GM12878 (cell line): Measurements from ENCODE around the gene ARL14EP. TPM values are rescaled to one million over a fixed set of nuclear protein-coding genes. Genes with fewer than 3 reads are reported as not detected.

Experiments
- ATAC-seq: fragments of 200-7000 bp; cut with Tn5 transposase; 3 replicates; pipeline ENCODE4 v1.9.1; 2020; ENCODE audit warnings: mild to moderate bottlenecking, moderate library complexity
- BruUV-seq: library from RNA; stranded (reverse); fragments of 400-500 nt; replicated peaks from 2 replicates; lab custom pipeline; 2021; lab: Mats Ljungman, UMichigan
- CTCF ChIA-PET: fragments of 300-600 bp; sonication (Branson Sonifier 250); formaldehyde crosslinking; extraction: SDS; loops from one replicate; lab custom pipeline; 2021; ENCODE audit warnings: inconsistent platforms; lab: Yijun Ruan, JAX
- POLR2A ChIA-PET: fragments of 350-600 bp; formaldehyde crosslinking; extraction: SDS; loops from one replicate; lab custom pipeline; 2021; ENCODE audit warnings: inconsistent platforms; lab: Charles Lee
- RAD21 ChIA-PET: fragments of 300-600 bp; sonication (Branson Sonifier 250); formaldehyde crosslinking; loops from one replicate; lab custom pipeline; 2023; ENCODE audit warnings: antibody characterized with exemption; ENCODE audit not compliant: unreplicated experiment; lab: Charles Lee
- SMC1A ChIA-PET: fragments of 300-600 bp; sonication (Branson Sonifier 250); formaldehyde crosslinking; loops from one replicate; lab custom pipeline; 2023; ENCODE audit not compliant: unreplicated experiment, uncharacterized antibody; lab: Charles Lee
- DNase-seq: peaks from one replicate; pipeline ENCODE4 v3.0.0-alpha.2; 2011; ENCODE audit warnings: low read depth, low spot score
- FAIRE-seq: peaks from 3 replicates; lab custom pipeline; 2011; peaks lifted over from hg19 to GRCh38; lab: Jason Lieb, UNC
- H2AFZ ChIP-seq: 2 replicates; pipeline ENCODE4 v1.6.0; 2011; ENCODE audit warnings: low read depth, low read length, control low read depth; ENCODE audit not compliant: control insufficient read depth
- H3K27ac ChIP-seq: 2 replicates; pipeline ENCODE4 v1.5.1; 2011; ENCODE audit warnings: control low read depth; ENCODE audit not compliant: control insufficient read depth, insufficient read depth
- H3K27me3 ChIP-seq, 2 experiments: replicated peaks in 1 of 2; 2 replicates each; pipeline versions ENCODE4 v1.6.0 to v1.6.1; 2011; ENCODE audit warnings: low read length in 1 of 2; ENCODE audit not compliant: control insufficient read depth in 2 of 2, insufficient read depth in 2 of 2
- H3K36me3 ChIP-seq, 2 experiments: 2 replicates each; pipeline ENCODE4 v1.5.1; 2011; ENCODE audit warnings: low read length in 1 of 2; ENCODE audit not compliant: control insufficient read depth in 2 of 2, insufficient read depth in 2 of 2
- H3K4me1 ChIP-seq: 2 replicates; pipeline ENCODE4 v1.6.1; 2011; ENCODE audit warnings: mild to moderate bottlenecking, low read length, moderate library complexity, mixed read lengths; ENCODE audit not compliant: control insufficient read depth, insufficient read depth
- H3K4me2 ChIP-seq: 2 replicates; pipeline ENCODE4 v1.6.0; 2011; ENCODE audit warnings: control low read depth; ENCODE audit not compliant: control insufficient read depth, insufficient read depth
- H3K4me3 ChIP-seq: fragments of 200-600 bp; sonication (generic); 2 replicates; pipeline ENCODE4 v1.5.1; 2016
- H3K79me2 ChIP-seq: 2 replicates; pipeline ENCODE4 v1.6.0; 2011; ENCODE audit warnings: low read length; ENCODE audit not compliant: control insufficient read depth, insufficient read depth
- H3K9ac ChIP-seq: 2 replicates; pipeline ENCODE4 v1.8.0; 2011; ENCODE audit warnings: low read length, control low read depth, mixed read lengths; ENCODE audit not compliant: control insufficient read depth, insufficient read depth
- H3K9me3 ChIP-seq: replicated peaks from 3 replicates; pipeline ENCODE4 v1.5.1; 2011; ENCODE audit warnings: mild to moderate bottlenecking, low read length; ENCODE audit not compliant: control insufficient read depth, insufficient read depth
- H4K20me1 ChIP-seq: 2 replicates; pipeline ENCODE4 v1.6.0; 2011; ENCODE audit not compliant: control insufficient read depth, insufficient read depth
- CBX3 ChIP-seq: fragments of 200-600 bp; sonication (generic); IDR thresholded peaks from 2 replicates; pipeline ENCODE4 v1.6.1; 2016; ENCODE audit warnings: low read depth, borderline replicate concordance
- HDGF ChIP-seq: fragments of 450-650 bp; IDR thresholded peaks from 2 replicates; pipeline ENCODE4 v1.6.1; 2016; ENCODE audit warnings: antibody characterized with exemption
- IRF4 ChIP-seq: IDR thresholded peaks from 2 replicates; pipeline ENCODE4 v1.6.1; 2011; ENCODE audit warnings: low read depth, low read length
- JUND ChIP-seq: IDR thresholded peaks from 2 replicates; pipeline ENCODE4 v1.6.1; 2012; ENCODE audit warnings: low read depth, mild to moderate bottlenecking, low read length, improper control_type of control experiment, moderate library complexity
- NFXL1 ChIP-seq: fragments of 450-650 bp; IDR thresholded peaks from 2 replicates; pipeline ENCODE4 v1.6.1; 2017; ENCODE audit warnings: antibody characterized with exemption, mild to moderate bottlenecking, borderline replicate concordance
- RBBP5 ChIP-seq: fragments of 200-600 bp; sonication (generic); conservative IDR thresholded peaks from 2 replicates; pipeline ENCODE4 v1.6.1; 2016
- STAT1 ChIP-seq: fragments of 450-650 bp; conservative IDR thresholded peaks from 2 replicates; pipeline ENCODE4 v1.6.1; 2014; ENCODE audit warnings: antibody characterized with exemption, mild to moderate bottlenecking
- TARDBP ChIP-seq: IDR thresholded peaks from 2 replicates; pipeline ENCODE4 v1.6.1; 2016; ENCODE audit warnings: borderline replicate concordance
- TBL1XR1 ChIP-seq: IDR thresholded peaks from 2 replicates; pipeline ENCODE4 v1.6.1; 2012; ENCODE audit warnings: low read depth, low read length, improper control_type of control experiment
- WRNIP1 ChIP-seq: IDR thresholded peaks from 2 replicates; pipeline ENCODE4 v1.6.1; 2011; ENCODE audit warnings: low read depth, low read length, improper control_type of control experiment, borderline replicate concordance
- ZSCAN29 ChIP-seq: fragments of 450-650 bp; IDR thresholded peaks from 2 replicates; pipeline ENCODE4 v1.6.1; 2017; ENCODE audit warnings: mild to moderate bottlenecking, moderate library complexity
- whole genome bisulfite sequencing: methylation state at CpG from one replicate; pipeline ENCODE4 v1.1.6; 2016; ENCODE audit warnings: low lambda C conversion rate; ENCODE audit not compliant: insufficient replicate concordance, insufficient coverage; ENCODE audit errors: missing lambda C conversion rate; 5-methylcytosine and 5-hydroxymethylcytosine counted together
- in situ Hi-C: fragments of 300-500 bp; cut with MboI; formaldehyde crosslinking; loops from 9 replicates; pipeline ENCODE4 v1.14.3; 2018; ENCODE audit warnings: mixed read lengths
- intact Hi-C: fragments of 100-400 bp; cut with micrococcal nuclease; formaldehyde crosslinking; loops from one replicate; pipeline ENCODE4 v1.14.2; 2022; ENCODE audit not compliant: unreplicated experiment
- polyA plus RNA-seq, 11 experiments: library from polyadenylated mRNA; depleted of rRNA in 4 of 11; unstranded in 6 of 11; stranded (reverse) in 5 of 11; fragments of >200 nt; fragmentation: Nextera tagmentation in 4 of 11; fragmentation: Illumina TruSeq in 1 of 11; extraction: Ambion mirVana in 4 of 11; extraction: Trizol in 1 of 11; gene quantifications; 1 replicate in 1 of 11; 2 replicates in 10 of 11; pipeline versions ENCODE4 v1.2.1 to v1.2.3, GENCODE V29; 2011 to 2016; ENCODE audit warnings: inconsistent platforms in 2 of 11, missing spikeins in 2 of 11, low read depth in 1 of 11
- total RNA-seq, 4 experiments: library from RNA; depleted of rRNA in 3 of 4; stranded (reverse); fragments of >200 nt in 3 of 4; fragmentation: Illumina TruSeq in 1 of 4; extraction: Trizol in 1 of 4; gene quantifications; 2 replicates each; pipeline versions ENCODE4 v1.2.1 to v1.2.3, GENCODE V29; 2013 to 2021
- TF ChIP-seq, protein P1 (sequence below): IDR thresholded peaks from 2 replicates; pipeline ENCODE4 v1.6.1; 2012; ENCODE audit warnings: low read depth, low read length, improper control_type of control experiment
- TF ChIP-seq, protein P2 (sequence below): fragments of 450-650 bp; formaldehyde crosslinking; IDR thresholded peaks from 2 replicates; pipeline ENCODE4 v1.5.0; 2022; ENCODE audit warnings: mild to moderate bottlenecking, missing genetic modification characterization

The ARL14EP gene
- total and polyA plus RNA-seq, 10 of the 15 experiments (the other 5 are each of a cell fraction or from before 2014, with no cell fraction given): 18.1 to 59.8 (median 42.8) TPM

DNA sequence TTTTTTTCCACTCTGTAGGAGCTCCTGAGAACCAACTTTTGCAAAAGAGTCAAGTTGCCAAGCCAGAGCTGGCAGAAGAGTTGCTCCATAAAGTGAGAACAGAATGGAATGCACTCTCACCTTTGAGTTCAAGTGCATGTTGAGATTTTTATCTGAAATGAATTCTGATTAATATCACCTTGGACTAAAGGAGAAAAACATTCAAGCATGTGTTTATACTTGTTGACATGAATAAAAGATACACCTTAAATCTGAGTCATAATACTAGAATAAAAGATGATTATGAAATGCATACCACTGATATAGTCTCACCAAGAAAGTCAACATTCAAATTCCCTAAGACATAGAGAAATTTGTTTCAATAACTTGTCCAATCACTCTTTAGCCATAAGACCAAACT is 37.8 kb downstream of the ARL14EP start:
- no peaks in the 10 kb centered on the region; a peak in 1 of 4 replicates for H3K27me3 ChIP-seq
- no peaks in the 10 kb centered on the region for H3K36me3 ChIP-seq
- in situ Hi-C loops: no loop called here
- no peak overlapping the region for H3K9ac ChIP-seq
- ChIA-PET RAD21 (no interaction called here), SMC1A (no interaction called here), CTCF (interaction anchor here (1.3 kb wide), 1 partner anchor 15 kb away, joined by 3 read pairs; no protein-coding TSS in a partner anchor), POLR2A (no interaction called here)
- no peak for FAIRE-seq
- no peak overlapping the region for H3K4me2 ChIP-seq
- H3K79me2 ChIP-seq: no peaks in the 10 kb centered on the region
- H3K4me3 ChIP-seq: no peak overlapping the region
- H3K4me1 ChIP-seq: peaks cover under 1% of the 10 kb centered on the region; the same call in 1 of the 2 replicates
- no peak for ATAC-seq
- no peak overlapping the region for H3K27ac ChIP-seq
- BruUV-seq: no TSS peak
- DNase-seq: no peak
- H4K20me1 ChIP-seq: no peaks in the 10 kb centered on the region
- intact Hi-C loops: no loop called here
- H2AFZ ChIP-seq: no peak overlapping the region
- TF ChIP-seq, protein P1, sequence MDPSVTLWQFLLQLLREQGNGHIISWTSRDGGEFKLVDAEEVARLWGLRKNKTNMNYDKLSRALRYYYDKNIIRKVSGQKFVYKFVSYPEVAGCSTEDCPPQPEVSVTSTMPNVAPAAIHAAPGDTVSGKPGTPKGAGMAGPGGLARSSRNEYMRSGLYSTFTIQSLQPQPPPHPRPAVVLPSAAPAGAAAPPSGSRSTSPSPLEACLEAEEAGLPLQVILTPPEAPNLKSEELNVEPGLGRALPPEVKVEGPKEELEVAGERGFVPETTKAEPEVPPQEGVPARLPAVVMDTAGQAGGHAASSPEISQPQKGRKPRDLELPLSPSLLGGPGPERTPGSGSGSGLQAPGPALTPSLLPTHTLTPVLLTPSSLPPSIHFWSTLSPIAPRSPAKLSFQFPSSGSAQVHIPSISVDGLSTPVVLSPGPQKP: no peak
- no peaks in the 10 kb centered on the region for H3K9me3 ChIP-seq

DNA sequence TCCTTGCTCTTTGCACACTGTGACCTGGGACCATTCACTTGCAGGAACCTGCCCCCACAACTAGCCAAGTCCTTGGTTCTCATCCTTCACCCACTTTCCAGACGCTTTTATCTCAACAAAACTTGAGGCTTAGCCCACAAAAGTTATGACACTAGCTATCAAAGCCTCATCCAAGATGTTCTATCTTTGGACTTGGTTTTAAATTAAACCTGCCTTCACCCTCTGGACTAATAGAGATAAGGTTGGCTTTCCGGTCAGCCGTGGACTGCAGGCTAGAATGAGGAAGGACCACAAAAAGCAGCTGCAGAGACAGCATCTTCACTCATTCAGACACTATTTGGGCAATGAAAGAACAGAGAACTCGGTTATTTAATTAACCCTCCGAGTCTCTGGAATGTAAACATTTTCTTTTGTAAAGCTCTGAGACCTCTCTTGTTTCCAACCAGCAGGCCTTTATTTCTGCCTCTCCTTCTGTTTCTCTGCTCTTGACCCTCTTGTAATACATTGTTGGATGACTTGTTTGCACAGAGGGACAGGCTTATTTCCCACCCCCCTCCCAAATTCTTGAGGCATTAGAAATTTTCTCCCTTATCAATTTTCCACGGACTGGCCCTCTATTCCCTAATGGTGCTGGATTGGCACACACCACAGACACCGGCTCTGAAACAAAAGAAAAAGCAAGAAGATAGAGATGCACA is 41.4 kb downstream of the ARL14EP start:
- H3K4me3 ChIP-seq: no peak overlapping the region
- no peak for DNase-seq
- H3K9me3 ChIP-seq: no peaks in the 10 kb centered on the region
- no peak overlapping the region for H3K9ac ChIP-seq
- no peak overlapping the region for H3K27ac ChIP-seq
- BruUV-seq: no TSS peak
- ATAC-seq: no peak
- intact Hi-C loops (no loop called here), in situ Hi-C loops (no loop called here)
- RAD21 ChIA-PET: no interaction called here
- H3K79me2 ChIP-seq: no peaks in the 10 kb centered on the region
- no peaks in the 10 kb centered on the region for H4K20me1 ChIP-seq
- SMC1A ChIA-PET: interaction anchor here (0.6 to 2.0 kb wide), 2 partner anchors 11 to 76 kb away, joined by 5 read pairs; no protein-coding TSS in a partner anchor
- CTCF ChIA-PET: no interaction called here
- peaks cover 5% of the 10 kb centered on the region; the same call in 1 of the 2 replicates for H3K4me1 ChIP-seq
- H3K4me2 ChIP-seq: no peak overlapping the region
- H3K36me3 ChIP-seq: no peaks in the 10 kb centered on the region
- H2AFZ ChIP-seq: no peak overlapping the region
- no peak for FAIRE-seq
- POLR2A ChIA-PET: no interaction called here
- 51% methylated on average over 7 of the region's 7 CpGs for WGBS
- no peaks in the 10 kb centered on the region; a peak in 1 of 4 replicates for H3K27me3 ChIP-seq
- TF ChIP-seq WRNIP1 (no peak), CBX3 (no peak), RBBP5 (no peak), NFXL1 (no peak), IRF4 (no peak), STAT1 (no peak), JUND (no peak), TARDBP (no peak), ZSCAN29 (no peak), TBL1XR1 (no peak), HDGF (no peak)
- TF ChIP-seq, protein P2, sequence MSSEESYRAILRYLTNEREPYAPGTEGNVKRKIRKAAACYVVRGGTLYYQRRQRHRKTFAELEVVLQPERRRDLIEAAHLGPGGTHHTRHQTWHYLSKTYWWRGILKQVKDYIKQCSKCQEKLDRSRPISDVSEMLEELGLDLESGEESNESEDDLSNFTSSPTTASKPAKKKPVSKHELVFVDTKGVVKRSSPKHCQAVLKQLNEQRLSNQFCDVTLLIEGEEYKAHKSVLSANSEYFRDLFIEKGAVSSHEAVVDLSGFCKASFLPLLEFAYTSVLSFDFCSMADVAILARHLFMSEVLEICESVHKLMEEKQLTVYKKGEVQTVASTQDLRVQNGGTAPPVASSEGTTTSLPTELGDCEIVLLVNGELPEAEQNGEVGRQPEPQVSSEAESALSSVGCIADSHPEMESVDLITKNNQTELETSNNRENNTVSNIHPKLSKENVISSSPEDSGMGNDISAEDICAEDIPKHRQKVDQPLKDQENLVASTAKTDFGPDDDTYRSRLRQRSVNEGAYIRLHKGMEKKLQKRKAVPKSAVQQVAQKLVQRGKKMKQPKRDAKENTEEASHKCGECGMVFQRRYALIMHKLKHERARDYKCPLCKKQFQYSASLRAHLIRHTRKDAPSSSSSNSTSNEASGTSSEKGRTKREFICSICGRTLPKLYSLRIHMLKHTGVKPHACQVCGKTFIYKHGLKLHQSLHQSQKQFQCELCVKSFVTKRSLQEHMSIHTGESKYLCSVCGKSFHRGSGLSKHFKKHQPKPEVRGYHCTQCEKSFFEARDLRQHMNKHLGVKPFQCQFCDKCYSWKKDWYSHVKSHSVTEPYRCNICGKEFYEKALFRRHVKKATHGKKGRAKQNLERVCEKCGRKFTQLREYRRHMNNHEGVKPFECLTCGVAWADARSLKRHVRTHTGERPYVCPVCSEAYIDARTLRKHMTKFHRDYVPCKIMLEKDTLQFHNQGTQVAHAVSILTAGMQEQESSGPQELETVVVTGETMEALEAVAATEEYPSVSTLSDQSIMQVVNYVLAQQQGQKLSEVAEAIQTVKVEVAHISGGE (CRISPR knock-in tag): no peak
